HG03460 (cell line): ENCODE data around the gene FBXO39.
"Not testable (repeated sequence)": the region's sequence is repeated elsewhere in the genome, so short reads cannot be mapped to it uniquely, and the experiment has no call there.

Experiments
- ATAC-seq: cut with Tn5 transposase; IDR thresholded peaks from one replicate; pipeline ENCODE4 v1.9.1; 2021; ENCODE audit not compliant: unreplicated experiment

FBXO39 gene

DNA sequence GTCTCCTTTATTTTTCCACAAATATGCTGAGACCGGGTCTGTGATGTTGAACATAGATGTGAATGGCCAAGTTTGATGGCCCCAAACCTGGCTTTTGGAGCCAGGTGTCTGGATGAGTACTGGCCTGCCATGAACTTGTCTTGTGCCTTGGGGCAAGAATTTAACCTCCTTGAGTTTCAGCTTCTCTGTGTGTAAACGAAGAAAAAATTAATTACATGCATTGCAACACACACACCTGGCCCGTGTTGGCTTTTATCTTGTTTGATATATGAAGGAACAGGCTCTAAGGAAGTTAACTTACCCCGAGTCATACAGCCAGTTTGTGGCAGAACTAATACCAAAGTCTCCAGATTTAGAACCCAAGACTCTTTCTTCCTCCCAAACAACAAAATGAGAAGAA, 13.1 kb downstream of the FBXO39 start:
- no peak for ATAC-seq

DNA sequence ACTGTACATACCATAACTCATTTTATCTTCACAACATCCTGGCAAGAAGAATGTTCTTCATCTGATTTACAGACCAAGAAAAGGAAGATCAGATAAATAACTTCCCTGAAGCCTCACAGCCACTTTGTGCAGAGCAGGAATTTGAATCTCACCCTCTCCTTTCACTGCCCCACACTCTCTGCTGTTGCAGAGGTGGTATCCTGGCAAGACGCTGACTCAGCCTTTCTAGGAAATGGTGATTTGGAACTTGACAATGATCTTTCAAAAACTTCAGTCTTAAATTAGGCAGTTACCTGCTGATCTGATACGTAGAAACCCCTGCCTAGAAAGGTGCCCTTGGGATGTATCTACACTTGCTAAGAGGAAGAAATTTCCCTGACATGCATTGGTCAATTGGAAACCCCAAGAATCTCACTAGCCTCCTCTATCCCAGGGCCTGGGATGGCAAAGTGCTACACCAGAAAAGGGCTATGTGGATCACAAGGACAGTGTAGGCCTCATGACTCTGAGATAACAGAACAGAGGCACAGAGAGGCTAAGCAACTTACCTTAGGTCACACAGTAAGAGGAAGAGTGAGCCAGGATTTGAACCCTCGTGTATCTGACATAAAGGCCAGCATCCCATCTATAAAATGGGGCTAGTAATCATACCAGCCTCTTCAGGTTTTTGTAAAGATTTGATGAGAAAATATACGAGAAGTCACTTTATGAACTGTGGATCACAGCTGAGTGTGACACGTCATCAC, 17.9 kb downstream of the FBXO39 start:
- no peak for ATAC-seq

DNA sequence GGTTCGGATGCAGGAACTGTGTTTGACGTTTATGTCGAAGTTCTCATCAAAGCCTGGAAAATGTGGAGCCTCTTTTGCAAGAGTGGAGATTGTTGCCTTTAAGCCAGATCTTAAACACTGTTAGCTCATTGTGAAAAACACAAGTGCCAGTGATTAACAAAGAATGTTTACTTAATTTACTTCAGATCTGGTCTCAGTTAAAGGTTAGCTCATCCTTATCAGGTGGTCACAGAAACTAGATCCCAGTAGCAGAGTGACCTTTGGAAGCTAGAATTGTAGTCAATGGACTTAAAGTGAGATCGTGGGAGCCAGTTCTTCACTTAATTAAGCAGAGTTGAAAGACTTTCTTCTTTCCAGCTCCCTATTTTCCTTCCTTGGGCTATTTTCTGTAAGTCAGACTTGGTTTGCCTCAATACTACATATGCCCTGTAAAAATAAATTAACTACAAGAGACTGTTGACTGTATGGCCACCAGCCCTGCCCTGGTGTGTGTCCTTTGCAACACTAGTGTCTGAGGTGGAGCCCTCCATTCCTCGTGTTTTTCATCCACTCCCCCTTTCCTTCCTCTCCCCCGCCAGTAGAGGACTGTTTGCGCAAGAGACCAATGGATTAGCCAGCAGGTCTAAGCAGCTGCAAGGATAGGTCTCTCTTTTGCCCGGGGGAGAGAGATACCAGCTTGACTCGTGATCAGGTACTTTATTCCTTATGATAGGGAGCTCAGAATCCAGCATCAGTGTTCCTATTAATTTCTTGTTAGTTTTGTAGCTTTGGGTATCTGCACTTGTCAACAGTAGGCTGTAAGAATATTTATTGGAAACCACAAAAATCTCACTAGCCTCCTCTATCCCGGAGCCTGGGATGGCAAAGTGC, 20.2 kb downstream of the FBXO39 start:
- no peak for ATAC-seq

DNA sequence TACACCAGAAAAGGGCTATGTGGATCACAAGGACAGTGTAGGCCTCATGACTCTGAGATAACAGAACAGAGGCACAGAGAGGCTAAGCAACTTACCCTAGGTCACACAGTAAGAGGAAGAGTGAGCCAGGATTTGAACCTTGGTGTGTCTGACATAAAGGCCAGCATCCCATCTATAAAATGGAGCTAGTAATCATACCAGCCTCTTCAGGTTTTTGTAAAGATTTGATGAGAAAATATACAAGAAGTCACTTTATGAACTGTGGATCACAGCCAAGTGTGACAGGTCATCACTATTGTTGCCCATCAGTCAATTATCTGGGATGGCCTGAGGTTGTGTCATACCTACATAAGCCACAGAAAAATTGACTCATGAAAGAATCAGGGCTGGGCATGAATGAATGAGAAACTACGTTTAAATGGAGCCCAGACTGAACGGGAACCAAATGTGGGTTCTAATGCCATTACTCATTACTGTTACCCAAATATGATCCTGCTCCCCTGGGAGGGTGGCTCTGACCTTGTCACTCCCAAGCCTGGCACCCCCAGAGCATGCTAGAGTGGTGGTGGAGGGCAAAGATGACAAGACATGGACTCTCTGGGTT, 21.0 kb downstream of the FBXO39 start:
- no peak for ATAC-seq

DNA sequence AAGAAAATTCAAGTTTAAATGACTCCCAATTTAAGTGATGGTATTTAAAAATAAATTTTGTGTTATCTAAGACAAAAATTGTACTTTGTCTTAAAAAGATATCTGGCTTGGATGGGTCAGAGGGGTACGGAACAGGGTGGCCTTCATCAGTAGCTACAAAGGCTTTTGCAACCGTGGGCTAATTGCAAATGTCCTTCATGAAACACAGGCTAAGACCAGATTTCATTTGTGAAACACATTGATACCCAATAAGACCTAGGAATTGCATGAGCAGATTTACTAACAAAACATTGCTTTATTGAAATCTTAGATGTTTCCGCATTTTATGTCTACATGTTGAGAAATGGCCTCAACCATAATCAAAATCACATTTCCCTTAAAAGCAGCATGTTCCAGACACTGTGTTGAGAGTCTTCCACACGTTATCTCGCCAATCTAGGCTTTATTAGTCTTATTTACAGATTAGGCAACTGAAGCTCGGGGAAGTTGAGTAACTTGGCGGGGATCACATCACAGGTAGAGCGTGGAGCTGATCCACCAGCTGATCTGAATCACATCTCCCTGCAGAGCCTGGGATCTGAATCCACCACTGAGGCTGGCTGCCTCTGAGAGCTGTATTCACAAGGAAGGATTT, 21.8 kb downstream of the FBXO39 start:
- ATAC-seq = no peak

DNA sequence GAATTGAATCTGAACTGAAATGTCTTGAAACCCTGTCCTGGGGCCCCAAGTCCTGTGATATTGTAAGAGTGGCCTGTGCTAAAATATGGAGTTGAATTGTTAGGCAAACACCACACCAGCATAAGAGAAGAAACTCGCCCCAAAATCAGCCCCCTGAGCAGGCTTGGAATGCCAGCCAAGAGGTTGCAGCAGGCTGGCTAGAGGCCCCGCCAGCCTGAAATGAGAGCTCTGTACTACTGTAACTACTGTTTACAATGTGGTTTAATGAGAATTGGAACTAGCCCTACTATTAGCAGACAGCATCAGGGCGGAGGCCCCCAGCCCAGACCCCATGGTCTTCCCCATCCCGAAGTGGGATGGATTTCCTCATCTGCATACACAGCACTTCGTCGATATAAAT, 23.7 kb downstream of the FBXO39 start:
- ATAC-seq = no peak

DNA sequence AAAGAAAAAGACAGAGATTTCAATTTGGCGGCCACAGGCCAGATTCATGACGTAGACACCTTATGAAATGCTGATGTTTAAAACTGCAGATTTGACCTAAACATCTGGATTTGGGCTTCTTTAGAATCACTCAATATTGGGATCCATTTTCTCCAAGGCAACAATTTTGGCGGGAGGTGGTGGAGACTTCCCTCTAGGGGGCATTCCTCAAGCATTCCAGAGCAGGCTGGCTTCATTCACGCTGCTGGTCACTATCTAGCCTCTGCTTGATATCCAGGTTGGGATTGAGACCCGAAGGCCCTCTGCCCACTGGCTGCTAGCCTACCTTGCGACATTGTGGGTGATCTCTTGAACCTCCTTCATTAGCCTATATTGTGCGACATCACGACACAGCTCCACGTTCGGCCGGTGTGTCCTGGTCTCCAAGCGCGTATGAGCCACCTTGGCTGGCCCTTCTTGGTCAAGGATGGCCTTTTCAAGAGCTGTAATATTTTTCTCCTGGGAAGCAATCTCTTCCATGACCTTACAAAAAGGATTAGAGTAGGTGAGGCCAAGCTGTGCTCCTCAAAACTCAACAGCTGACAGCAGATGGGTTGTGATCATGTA, 24.5 kb downstream of the FBXO39 start:
- no peak for ATAC-seq

DNA sequence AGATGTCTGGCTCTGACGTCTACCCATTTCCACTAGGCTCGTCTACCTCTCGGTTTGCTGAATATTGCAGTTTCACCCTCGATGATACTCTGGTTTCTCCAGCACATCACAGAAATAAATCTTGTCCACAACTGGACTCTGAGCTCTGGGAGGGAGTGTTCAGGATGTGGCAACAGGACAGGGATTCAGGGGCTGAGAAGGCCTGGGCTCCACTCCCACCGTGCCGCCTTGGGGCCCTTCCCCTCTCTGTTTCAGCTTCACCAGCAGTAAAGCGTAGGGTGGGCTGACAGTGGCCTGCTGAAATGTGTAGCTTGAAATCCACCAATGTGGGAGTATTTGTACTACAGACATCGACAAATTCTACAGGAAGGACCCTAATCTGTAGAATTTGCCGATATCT, 35.5 kb downstream of the FBXO39 start:
- no peak for ATAC-seq

DNA sequence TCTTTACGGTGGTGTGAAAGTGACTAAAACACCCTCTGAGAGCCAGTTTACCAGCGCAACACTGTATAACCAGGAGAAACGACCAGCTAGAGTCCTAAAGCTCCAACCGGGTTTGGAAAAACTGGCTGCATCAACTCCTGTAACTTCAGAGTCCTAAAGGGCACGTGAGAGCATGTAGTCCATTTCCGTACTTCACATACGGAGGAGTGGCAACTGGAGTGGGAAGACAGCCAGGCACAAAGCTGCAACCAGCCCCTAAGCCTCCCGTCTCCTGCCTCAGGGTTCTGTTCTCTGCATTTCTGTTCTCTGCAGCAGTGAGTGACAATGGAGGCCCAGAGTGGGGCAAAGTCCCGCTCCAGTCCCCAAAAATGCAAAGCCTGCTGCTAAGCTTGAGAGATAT, 36.3 kb downstream of the FBXO39 start:
- no peak for ATAC-seq

DNA sequence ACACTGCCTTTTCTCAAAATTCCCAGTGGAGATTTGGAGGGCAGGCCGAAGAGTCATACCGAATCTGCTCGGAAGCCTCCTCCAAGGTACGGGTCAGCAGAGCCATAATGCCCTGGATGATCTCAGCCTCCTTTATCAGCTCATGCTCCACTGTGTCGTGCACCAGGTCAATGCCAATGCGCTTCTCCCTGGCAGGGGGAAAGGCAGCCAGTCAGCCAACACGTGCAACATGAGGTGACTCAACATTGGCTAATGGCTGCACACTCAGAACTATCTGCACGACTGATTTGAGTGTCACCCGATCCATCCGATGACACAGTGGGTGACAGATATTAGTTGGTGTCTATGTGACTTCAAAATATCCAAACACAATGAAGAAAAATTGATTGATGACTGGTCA, 39.8 kb downstream of the FBXO39 start:
- ATAC-seq = no peak

DNA sequence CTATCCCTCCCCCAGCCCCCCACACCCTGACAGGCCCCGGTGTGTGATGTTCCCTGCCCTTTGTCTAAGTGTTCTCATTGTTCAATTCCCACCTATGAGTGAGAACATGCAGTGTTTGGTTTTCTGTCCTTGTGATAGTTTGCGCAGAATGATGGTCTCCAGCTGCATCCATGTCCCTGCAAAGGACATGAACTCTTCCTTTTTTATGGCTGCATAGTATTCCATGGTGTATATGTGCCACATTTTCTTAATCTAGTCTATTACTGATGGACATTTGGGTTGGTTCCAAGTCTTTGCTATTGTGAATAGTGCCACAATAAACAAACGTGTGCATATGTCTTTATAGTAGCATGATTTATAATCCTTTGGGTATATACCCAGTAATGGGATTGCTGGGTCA, 40.4 kb downstream of the FBXO39 start:
- ATAC-seq = not testable (repeated sequence)

DNA sequence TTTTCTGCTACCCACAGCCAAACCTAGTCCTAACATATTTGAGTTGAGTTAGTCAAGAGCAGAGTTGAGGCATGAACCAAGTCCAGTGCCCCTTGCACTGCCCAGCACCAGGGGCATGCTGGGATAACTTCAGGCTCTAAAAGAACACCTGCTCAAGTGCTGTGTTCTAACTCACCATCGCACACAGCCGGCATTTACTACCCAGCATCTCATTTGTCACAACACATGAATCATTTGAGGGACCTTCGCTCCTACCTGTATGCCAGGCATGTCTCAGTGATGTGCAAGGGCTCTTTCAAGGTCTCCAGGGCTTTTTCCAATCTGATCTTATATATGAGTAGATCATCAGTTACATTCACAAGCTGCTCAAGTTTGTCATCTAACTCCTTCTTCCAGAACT, 42.9 kb downstream of the FBXO39 start:
- ATAC-seq = no peak

DNA sequence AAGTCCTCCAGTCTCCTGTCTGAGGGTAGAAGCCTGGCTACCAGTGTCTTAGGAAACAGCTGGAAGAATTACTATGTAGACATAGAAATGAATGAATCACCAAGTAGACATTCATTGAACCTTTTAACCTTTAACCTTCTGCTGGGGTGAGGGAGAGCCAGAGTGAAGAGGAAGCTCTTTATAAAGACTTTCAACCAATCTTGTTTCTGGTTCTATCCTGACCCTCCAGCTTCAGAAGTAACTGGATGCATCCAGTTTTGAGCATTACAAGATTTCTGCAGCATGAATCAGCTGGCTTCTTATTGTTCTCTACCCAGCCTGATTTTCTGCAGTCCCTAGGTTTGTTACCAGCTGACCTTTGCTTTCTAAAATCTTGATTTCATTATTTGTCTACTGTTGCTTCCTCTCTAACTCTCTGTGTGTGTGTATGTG, 47.0 kb downstream of the FBXO39 start:
- ATAC-seq = no peak

DNA sequence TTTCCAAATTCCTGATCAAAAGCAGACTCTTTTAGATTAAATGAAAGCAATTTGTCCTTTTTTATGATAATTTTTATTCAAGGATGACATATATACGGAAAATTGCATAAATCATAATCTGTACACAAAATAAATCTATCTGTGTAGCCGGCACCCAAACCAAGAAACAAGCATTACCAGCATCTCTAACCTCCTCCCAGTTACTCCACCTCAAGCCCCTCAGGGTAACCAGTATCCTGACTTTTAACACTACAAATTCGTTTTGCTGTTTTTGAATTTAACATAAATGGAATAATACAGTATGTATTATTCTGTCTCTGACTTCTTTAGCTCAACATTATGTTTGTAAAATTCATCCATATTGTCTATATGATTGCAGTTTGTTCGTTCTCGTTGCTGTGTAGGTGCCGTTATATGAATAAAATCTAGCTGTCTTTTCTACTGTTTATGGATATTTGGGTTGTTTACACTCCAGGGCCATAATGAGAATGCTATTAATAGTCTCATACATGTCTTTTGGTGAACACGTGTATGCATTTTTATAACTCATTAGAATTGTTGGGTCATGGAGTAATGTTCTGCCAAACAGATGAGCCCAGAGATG, 54.5 kb downstream of the FBXO39 start:
- ATAC-seq = no peak

DNA sequence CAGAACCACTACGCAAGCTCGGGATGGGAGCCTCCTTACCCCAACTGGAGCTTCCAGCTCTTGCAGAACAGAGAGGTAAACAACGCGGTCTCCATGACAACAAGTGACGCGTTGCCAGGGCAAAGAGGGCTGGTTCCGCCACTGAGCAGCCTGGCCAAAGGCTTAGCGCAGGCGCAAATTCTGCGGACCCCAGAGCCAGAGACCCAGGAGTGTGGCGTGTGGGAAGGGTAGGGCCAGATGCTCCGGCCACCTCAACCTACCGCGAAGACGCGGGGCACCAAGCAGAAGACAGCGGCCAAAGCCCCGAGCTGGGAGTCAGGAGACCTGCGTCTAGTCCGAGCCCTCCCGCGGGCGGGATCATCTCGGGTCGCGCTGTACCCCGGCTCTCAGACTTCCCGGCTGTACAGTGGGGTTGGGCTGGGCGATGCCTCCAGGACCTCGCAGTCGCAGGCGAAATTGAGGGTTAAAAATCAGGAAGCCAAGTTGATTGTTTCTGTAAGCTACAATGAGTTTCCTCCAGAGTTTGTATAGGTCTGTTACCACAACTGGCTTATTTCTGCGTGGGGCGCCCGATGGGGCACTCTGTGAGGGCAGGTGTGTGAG, 55.7 kb downstream of the FBXO39 start, which contains the start of gene TEKT1:
TEKT1 (minus strand) TSS at position 69 of the 603 bp plus-strand sequence. CDS start 1,353 bp downstream, outside the sequence.
- ATAC-seq = no peak
